Measurements from ENCODE around the gene EEIG2. TPM values are rescaled to one million over a fixed set of nuclear protein-coding genes. Genes with fewer than 3 reads are reported as not detected.
A peak's percentile ranks its signal among the peaks of the same experiment; 100 is the strongest.
"Not testable (repeated sequence)": the region's sequence is repeated elsewhere in the genome, so short reads cannot be mapped to it uniquely, and the experiment has no call there.

Gene EEIG2
- total RNA-seq (2014; rRNA removed; shearing (Covaris generic); ENCODE audit: low replicate concordance), result 8.1 and 9.5 TPM in 2 replicates

DNA sequence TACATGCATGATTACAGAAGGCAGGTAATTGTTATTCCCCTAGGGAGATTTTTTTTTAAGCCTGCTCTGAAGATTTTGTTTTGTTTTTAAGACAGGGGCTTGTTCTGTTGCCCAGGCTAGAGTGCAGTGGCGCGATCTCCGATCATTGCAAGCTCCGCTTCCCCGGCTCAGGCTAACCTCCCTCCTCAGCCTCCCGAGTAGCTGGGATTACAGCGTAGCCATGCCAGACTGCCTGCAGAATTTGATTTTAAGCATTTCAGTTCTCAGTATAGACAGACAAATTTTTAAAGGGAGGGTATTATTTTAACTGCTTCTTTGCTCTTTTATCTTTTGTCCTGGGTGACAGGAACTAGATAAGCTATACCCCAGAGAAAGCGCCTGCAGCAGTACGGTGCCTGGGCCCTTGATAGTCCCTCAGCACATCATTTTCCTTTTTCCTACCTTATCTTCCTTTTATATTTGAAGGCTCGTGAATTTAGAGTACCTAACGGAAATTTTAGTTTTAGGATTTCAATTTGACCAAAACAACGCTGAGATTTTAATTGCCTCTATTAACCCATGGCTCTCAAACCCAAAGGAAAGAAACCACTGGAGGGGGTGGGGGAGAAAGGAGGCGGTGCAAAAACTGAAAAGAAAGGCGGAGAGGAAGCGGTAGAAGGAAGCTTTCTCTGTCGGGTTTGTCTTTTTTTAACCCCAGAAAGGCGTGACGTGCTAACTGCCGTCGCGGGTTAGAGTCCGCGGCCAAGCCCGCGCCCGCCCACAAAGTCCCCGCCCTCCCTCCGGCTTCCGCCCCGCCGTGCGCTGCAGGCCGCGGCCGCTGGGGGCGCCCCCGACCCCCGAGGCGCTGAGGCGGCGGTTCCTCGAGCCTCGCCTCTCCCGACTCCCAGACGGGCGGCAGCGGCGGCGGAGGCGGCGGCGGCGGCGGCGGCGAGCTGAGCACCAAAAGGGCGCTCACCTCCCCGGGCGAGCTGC lies at the start of gene EEIG2:
TSS of gene EEIG2 (plus strand) at position 886 of the 972 bp plus-strand sequence. CDS start 329 bp downstream, outside the sequence.
- DNase-seq (ENCODE audit: low read depth), result peak; percentile 82
- in situ Hi-C loops (cut with HindIII; ENCODE audit: low pct_unique_long_range_greater_than_20kb, low sequenced_read_pairs), result no loop called here

GRCh38 chr1:108511764-108512163 lies 48.1 kb upstream of the EEIG2 start:
- in situ Hi-C loops (cut with HindIII; ENCODE audit: low pct_unique_long_range_greater_than_20kb, low sequenced_read_pairs), result no loop called here
- DNase-seq (ENCODE audit: low read depth), result no peak

- no peak for DNase-seq (ENCODE audit: low read depth)
- in situ Hi-C loops (cut with HindIII; ENCODE audit: low pct_unique_long_range_greater_than_20kb, low sequenced_read_pairs), result no loop called here
Measured at GRCh38 chr1:108512239-108513043, 47.5 kb upstream of the EEIG2 start.

DNA sequence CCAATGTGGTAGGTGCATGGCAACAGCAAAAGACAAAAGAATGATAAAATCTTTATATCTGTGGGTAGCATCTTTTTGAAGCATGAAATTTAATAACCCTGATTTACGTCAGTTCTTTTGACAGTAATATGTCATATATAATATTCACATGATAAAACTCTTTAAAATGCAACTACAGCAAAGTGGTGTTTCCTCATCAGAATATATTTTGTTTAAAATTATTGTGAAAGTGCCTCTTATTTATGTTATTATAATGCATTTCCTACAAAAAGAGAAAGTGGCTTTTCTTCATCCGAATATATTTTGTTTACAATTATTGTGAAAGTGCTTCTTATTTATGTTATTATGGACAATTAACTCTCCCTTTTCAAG lies 46.9 kb upstream of the EEIG2 start:
- DNase-seq (ENCODE audit: low read depth), result no peak
- in situ Hi-C loops (cut with HindIII; ENCODE audit: low pct_unique_long_range_greater_than_20kb, low sequenced_read_pairs), result no loop called here

GRCh38 chr1:108513914-108514313 lies 46.0 kb upstream of the EEIG2 start:
- DNase-seq (ENCODE audit: low read depth); in situ Hi-C loops (cut with HindIII; ENCODE audit: low pct_unique_long_range_greater_than_20kb, low sequenced_read_pairs): not testable (repeated sequence)

GRCh38 chr1:108517301-108517897 lies 42.5 kb upstream of the EEIG2 start:
- in situ Hi-C loops (cut with HindIII; ENCODE audit: low pct_unique_long_range_greater_than_20kb, low sequenced_read_pairs); DNase-seq (ENCODE audit: low read depth): not testable (repeated sequence)

DNA sequence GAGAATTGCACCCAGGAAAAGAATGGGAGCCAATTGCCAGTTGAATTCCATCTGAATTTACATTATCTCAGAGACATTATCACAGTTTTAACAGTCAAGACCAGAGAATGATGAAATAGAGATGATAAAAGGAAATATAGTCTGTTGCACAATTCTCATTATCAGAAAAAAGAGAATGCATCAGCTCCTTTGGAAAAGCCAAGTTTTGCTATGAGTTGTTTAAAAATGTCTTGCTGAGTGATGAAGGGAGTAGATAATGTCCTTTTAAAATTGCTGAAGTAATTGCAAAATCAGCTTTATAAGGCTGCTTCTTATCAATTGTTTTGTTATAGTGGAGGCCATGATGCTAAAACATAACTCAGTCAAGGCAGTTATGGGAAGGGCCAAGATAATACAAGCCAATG lies 37.9 kb upstream of the EEIG2 start:
- DNase-seq (ENCODE audit: low read depth), result no peak
- in situ Hi-C loops (cut with HindIII; ENCODE audit: low pct_unique_long_range_greater_than_20kb, low sequenced_read_pairs), result no loop called here

GRCh38 chr1:108523829-108524228 lies 36.1 kb upstream of the EEIG2 start:
- DNase-seq (ENCODE audit: low read depth), result no peak
- in situ Hi-C loops (cut with HindIII; ENCODE audit: low pct_unique_long_range_greater_than_20kb, low sequenced_read_pairs), result no loop called here

GRCh38 chr1:108524676-108525075 lies 35.2 kb upstream of the EEIG2 start:
- DNase-seq (ENCODE audit: low read depth), result no peak
- in situ Hi-C loops (cut with HindIII; ENCODE audit: low pct_unique_long_range_greater_than_20kb, low sequenced_read_pairs), result no loop called here

DNA sequence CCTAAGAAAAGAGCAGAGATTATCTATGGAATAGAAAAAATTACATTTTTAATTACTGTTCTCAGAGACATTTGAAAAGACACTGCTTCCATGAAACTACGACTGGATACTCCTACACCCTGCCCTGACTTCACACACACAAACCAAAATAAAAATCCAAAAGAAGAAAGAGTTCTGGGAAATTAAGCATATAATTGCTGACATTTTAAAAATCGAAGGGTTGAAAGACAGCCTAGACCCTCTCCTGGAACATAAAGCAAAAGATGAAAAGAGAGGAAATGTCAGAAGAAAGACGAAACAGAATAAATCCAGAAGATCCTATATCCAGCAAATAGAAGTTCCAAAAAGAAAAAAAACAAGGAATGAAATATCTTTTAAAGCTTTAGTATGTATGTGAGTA lies 32.8 kb upstream of the EEIG2 start:
- in situ Hi-C loops (cut with HindIII; ENCODE audit: low pct_unique_long_range_greater_than_20kb, low sequenced_read_pairs), result no loop called here
- no peak for DNase-seq (ENCODE audit: low read depth)

GRCh38 chr1:108527837-108528236 lies 32.1 kb upstream of the EEIG2 start:
- in situ Hi-C loops (cut with HindIII; ENCODE audit: low pct_unique_long_range_greater_than_20kb, low sequenced_read_pairs), result no loop called here
- DNase-seq (ENCODE audit: low read depth), result no peak

GRCh38 chr1:108531444-108531843 lies 28.5 kb upstream of the EEIG2 start:
- in situ Hi-C loops (cut with HindIII; ENCODE audit: low pct_unique_long_range_greater_than_20kb, low sequenced_read_pairs), result no loop called here
- DNase-seq (ENCODE audit: low read depth), result no peak

- in situ Hi-C loops (cut with HindIII; ENCODE audit: low pct_unique_long_range_greater_than_20kb, low sequenced_read_pairs), result no loop called here
Measured at GRCh38 chr1:108532730-108533129, 27.2 kb upstream of the EEIG2 start.

GRCh38 chr1:108533351-108534083 lies 26.4 kb upstream of the EEIG2 start:
- in situ Hi-C loops (cut with HindIII; ENCODE audit: low pct_unique_long_range_greater_than_20kb, low sequenced_read_pairs), result no loop called here

More at GRCh38 chr1:108532730-108533129, 27.2 kb upstream of the EEIG2 start:
- no peak for DNase-seq (ENCODE audit: low read depth)

DNA sequence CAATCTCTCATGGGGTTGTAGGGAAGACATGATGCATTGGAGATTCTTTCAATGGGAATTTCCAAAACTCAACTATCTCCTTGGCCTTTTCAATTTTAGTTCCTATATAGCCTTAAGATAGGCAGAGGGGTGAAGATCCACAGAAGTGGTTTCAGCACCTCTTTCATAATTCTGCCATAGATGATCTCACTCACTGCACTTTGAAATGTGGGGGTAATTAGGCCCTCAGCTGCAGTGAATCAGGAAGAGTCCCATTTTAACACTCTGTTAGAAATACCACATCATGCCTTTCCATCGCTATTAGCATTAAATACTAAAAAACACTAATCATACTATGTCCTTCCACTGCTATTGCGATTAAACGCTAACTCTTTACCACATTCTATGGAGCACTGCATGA lies 25.1 kb upstream of the EEIG2 start:
- in situ Hi-C loops (cut with HindIII; ENCODE audit: low pct_unique_long_range_greater_than_20kb, low sequenced_read_pairs), result no loop called here
- DNase-seq (ENCODE audit: low read depth), result no peak

More at GRCh38 chr1:108533351-108534083, 26.4 kb upstream of the EEIG2 start:
- DNase-seq (ENCODE audit: low read depth), result no peak

DNA sequence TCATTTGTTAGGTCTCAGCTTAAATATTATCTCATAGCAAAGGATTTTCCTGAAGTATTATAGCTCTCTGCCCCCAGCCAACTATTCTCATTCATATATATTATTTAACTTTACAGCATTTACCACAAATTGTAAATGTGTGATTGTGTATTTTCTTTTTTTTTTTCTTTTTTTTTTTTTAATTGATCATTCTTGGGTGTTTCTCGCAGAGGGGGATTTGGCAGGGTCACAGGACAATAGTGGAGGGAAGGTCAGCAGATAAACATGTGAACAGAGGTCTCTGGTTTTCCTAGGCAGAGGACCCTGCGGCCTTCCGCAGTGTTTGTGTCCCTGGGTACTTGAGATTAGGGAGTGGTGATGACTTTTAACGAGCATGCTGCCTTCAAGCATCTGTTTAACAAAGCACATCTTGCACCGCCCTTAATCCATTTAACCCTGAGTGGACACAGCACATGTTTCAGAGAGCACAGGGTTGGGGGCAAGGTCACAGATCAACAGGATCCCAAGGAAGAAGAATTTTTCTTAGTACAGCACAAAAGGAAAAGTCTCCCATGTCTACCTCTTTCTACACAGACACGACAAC lies 24.5 kb upstream of the EEIG2 start:
- in situ Hi-C loops (cut with HindIII; ENCODE audit: low pct_unique_long_range_greater_than_20kb, low sequenced_read_pairs); DNase-seq (ENCODE audit: low read depth): not testable (repeated sequence)

DNA sequence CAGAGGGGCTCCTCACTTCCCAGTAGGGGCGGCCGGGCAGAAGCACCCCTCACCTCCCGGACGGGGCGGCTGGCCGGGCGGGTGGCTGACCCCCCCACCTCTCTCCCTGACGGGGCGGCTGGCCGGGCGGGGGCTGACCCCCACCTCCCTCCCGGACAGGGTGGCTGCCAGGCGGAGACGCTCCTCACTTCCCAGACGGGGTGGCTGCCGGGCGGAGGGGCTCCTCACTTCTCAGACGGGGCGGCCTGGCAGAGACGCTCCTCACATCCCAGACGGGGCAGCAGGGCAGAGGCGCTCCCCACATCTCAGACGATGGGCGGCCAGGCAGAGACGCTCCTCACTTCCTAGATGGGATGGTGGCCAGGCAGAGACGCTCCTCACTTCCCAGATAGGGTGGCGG lies 23.9 kb upstream of the EEIG2 start:
- in situ Hi-C loops (cut with HindIII; ENCODE audit: low pct_unique_long_range_greater_than_20kb, low sequenced_read_pairs); DNase-seq (ENCODE audit: low read depth): not testable (repeated sequence)

DNA sequence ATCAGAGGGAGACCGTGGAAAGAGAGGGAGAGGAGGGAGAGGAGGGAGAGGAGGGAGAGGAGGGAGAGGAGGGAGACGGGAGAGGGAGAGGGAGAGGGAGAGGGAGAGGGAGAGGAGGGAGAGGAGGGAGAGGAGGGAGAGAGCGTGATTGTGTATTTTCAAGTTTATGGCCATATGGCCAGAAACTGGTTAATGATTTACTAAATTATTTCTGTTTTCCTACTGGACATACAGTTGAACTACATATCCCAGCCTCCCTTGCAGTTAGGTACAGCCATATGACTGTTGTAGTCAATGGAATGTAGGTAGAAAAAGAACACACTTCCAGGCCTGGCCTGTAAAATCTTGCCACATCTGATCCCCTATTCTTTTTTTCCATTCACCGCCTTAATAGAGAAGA lies 23.1 kb upstream of the EEIG2 start:
- DNase-seq (ENCODE audit: low read depth), result peak; percentile 45
- in situ Hi-C loops (cut with HindIII; ENCODE audit: low pct_unique_long_range_greater_than_20kb, low sequenced_read_pairs), result not testable (repeated sequence)
